ENCODE measurements around the gene PAXX. TPM values are rescaled to one million over a fixed set of nuclear protein-coding genes. Genes with fewer than 3 reads are reported as not detected.

PAXX gene
- total and polyA plus RNA-seq, 9 of the 15 experiments (the other 6 are each of a cell fraction or from before 2014, with no cell fraction given): 1.2 to 175 (median 38.5) TPM

- TF ChIP-seq SRF (CRISPR knock-in tag; IDR thresholded peaks at IDR 0.05): no peak
- no peak for TF ChIP-seq ZFP30 (CRISPR knock-in tag; IDR thresholded peaks at IDR 0.05; ENCODE audit: borderline replicate concordance)
- no peak for TF ChIP-seq TAF7 (tag; IDR thresholded peaks at IDR 0.05)
- TF ChIP-seq POLR2G (IDR thresholded peaks at IDR 0.05; ENCODE audit: low read depth, low read length): peak; percentile 68
- no peak for TF ChIP-seq FOXA1 (IDR thresholded peaks at IDR 0.05; ENCODE audit: borderline replicate concordance)
- TF ChIP-seq ILF3 (IDR thresholded peaks at IDR 0.05; ENCODE audit: borderline replicate concordance): no peak
- no peak for TF ChIP-seq SMAD3 (CRISPR knock-in tag; conservative IDR thresholded peaks at IDR 0.05)
- no peak for TF ChIP-seq TCF7L2 (IDR thresholded peaks at IDR 0.05; ENCODE audit: low read depth, low read length)
- TF ChIP-seq DPF2 (IDR thresholded peaks at IDR 0.05): no peak
- TF ChIP-seq ZC3H4 (CRISPR knock-in tag; IDR thresholded peaks at IDR 0.05; ENCODE audit: borderline replicate concordance): 0 out of 2 replicates have a peak, but pooled peaks have one; percentile 19
- TF ChIP-seq SMAD1 (IDR thresholded peaks at IDR 0.05; ENCODE audit: low read depth, low read length, partially characterized antibody): no peak
- no peak for TF ChIP-seq POLR3A (IDR thresholded peaks at IDR 0.05; ENCODE audit: borderline replicate concordance, extremely low read depth, insufficient read depth, insufficient read length)
- TF ChIP-seq SOX6 (IDR thresholded peaks at IDR 0.05): no peak
- TF ChIP-seq KLF1 (tag; IDR thresholded peaks at IDR 0.05): no peak
- TF ChIP-seq AFF1 (IDR thresholded peaks at IDR 0.05; ENCODE audit: low read depth in 1 of 2, partially characterized antibody in 2 of 2): no peak
- TF ChIP-seq USF1 (CRISPR knock-in tag; IDR thresholded peaks at IDR 0.05): no peak
- no peak; the same call in 1 of the 2 replicates for TF ChIP-seq ZNF395 (CRISPR knock-in tag; IDR thresholded peaks at IDR 0.05)
- TF ChIP-seq GMEB1 (CRISPR knock-in tag; IDR thresholded peaks at IDR 0.05): no peak
- peak; percentile 61; the same call in 1 of the 2 replicates for TF ChIP-seq CTBP1 (IDR thresholded peaks at IDR 0.05; ENCODE audit: borderline replicate concordance)
- TF ChIP-seq NCOA1 (IDR thresholded peaks at IDR 0.05; ENCODE audit: low read depth): no peak
Measured at GRCh38 chr9:137028263-137029057, 36.2 kb downstream of the PAXX start (continued).

Measured in K562 (cell line).